ENCODE data around the gene TWF2. TPM values are rescaled to one million over a fixed set of nuclear protein-coding genes. Genes with fewer than 3 reads are reported as not detected.

The TWF2 gene
- total RNA-seq, 3 donors from 2014 or later (not counting 1 experiment from before 2014, with no cell fraction given) = 49.2 to 76.6 (median 52.0) TPM

DNA sequence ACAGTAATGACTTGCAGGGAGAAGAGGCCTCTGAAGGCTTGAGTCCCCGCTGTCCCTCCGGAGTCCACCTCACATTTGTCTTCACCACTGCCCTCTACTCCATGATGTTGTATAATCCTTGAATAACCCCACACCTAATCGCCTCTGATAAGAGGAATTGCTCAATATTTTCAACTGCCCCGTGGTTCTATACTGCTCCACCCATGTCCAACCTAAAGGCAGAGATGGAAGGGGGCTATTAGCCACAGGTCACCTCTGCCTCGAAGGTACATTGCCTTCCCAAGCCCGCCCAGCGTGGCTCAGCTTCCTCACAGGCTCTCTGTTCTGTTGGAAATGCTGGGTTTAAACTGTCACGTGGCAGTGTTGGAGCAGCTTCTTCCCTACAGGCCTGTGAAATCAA, 26.0 kb downstream of the TWF2 start:
- ATAC-seq (no peak), DNase-seq (no peak)
- Mint-ChIP-seq H3K4me3 (no peak overlapping the region), H3K27me3 (ENCODE audit: low read depth in 2 of 2) (no peaks in the 10 kb centered on the region), H3K4me1 (peaks cover 16% of the 10 kb centered on the region in 2 donors), H3K27ac (no peak overlapping the region), H3K9me3 (no peaks in the 10 kb centered on the region), H3K36me3 (peaks cover 17% of the 10 kb centered on the region)
- no peaks in the 10 kb centered on the region for H3K9me3 ChIP-seq (ENCODE audit: control insufficient read depth, insufficient read depth, low read length)
- no peak overlapping the region for H3K4me3 ChIP-seq (ENCODE audit: low read length)
- TF ChIP-seq, protein P1, sequence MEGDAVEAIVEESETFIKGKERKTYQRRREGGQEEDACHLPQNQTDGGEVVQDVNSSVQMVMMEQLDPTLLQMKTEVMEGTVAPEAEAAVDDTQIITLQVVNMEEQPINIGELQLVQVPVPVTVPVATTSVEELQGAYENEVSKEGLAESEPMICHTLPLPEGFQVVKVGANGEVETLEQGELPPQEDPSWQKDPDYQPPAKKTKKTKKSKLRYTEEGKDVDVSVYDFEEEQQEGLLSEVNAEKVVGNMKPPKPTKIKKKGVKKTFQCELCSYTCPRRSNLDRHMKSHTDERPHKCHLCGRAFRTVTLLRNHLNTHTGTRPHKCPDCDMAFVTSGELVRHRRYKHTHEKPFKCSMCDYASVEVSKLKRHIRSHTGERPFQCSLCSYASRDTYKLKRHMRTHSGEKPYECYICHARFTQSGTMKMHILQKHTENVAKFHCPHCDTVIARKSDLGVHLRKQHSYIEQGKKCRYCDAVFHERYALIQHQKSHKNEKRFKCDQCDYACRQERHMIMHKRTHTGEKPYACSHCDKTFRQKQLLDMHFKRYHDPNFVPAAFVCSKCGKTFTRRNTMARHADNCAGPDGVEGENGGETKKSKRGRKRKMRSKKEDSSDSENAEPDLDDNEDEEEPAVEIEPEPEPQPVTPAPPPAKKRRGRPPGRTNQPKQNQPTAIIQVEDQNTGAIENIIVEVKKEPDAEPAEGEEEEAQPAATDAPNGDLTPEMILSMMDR (IDR thresholded peaks at IDR 0.05) = no peak
- 91% methylated on average over 8 of the region's 8 CpGs for WGBS (ENCODE audit: insufficient coverage)
- no peaks in the 10 kb centered on the region for H3K27me3 ChIP-seq (ENCODE audit: control insufficient read depth, insufficient read depth, low read length)
- H3K27ac ChIP-seq (ENCODE audit: low read length) = no peak overlapping the region
- intact Hi-C loops (cut with micrococcal nuclease) = no loop called here
- peaks cover 18% of the 10 kb centered on the region for H3K4me1 ChIP-seq (ENCODE audit: control insufficient read depth, insufficient read depth, low read length)
- peaks cover 74% of the 10 kb centered on the region for H3K36me3 ChIP-seq (ENCODE audit: control insufficient read depth, insufficient read depth, low read length)

DNA sequence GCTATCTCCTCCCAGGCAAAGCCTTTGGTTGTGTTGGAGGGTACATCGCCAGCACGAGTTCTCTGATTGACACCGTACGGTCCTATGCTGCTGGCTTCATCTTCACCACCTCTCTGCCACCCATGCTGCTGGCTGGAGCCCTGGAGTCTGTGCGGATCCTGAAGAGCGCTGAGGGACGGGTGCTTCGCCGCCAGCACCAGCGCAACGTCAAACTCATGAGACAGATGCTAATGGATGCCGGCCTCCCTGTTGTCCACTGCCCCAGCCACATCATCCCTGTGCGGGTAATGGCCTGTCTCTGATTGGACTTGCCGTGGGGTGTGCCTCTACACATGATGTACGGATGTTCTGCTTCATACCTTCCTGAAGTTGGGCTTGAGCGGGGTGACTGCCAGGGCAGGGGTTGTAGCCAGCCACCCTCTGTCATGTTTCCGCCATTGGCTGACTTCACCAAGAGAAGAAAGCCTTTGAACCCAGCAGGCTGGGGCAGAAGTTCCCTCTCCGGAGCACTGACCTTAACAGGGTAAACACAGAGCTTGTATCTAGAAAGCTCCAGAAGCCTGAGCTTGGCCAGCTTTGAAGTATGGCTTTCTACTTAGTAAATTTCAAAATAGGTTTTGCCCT, 27.6 kb downstream of the TWF2 start:
- H3K27me3 ChIP-seq (ENCODE audit: control insufficient read depth, insufficient read depth, low read length) = no peaks in the 10 kb centered on the region
- Mint-ChIP-seq H3K27me3 (ENCODE audit: low read depth in 2 of 2) (no peaks in the 10 kb centered on the region), H3K36me3 (peaks cover 27% of the 10 kb centered on the region), H3K4me3 (no peak overlapping the region), H3K4me1 (peaks cover under 1% of the 10 kb centered on the region in 2 donors), H3K9me3 (no peaks in the 10 kb centered on the region), H3K27ac (no peak overlapping the region)
- H3K36me3 ChIP-seq (ENCODE audit: control insufficient read depth, insufficient read depth, low read length) = peaks cover 86% of the 10 kb centered on the region
- no peak for DNase-seq
- H3K9me3 ChIP-seq (ENCODE audit: control insufficient read depth, insufficient read depth, low read length) = no peaks in the 10 kb centered on the region
- H3K4me1 ChIP-seq (ENCODE audit: control insufficient read depth, insufficient read depth, low read length) = peaks cover 2% of the 10 kb centered on the region
- TF ChIP-seq, protein P1 (IDR thresholded peaks at IDR 0.05) = no peak
- H3K27ac ChIP-seq (ENCODE audit: low read length) = no peak overlapping the region
- H3K4me3 ChIP-seq (ENCODE audit: low read length) = no peak overlapping the region
- WGBS (ENCODE audit: insufficient coverage) = 97% methylated on average over 18 of the region's 18 CpGs
- intact Hi-C loops (cut with micrococcal nuclease) = no loop called here
- ATAC-seq = no peak

DNA sequence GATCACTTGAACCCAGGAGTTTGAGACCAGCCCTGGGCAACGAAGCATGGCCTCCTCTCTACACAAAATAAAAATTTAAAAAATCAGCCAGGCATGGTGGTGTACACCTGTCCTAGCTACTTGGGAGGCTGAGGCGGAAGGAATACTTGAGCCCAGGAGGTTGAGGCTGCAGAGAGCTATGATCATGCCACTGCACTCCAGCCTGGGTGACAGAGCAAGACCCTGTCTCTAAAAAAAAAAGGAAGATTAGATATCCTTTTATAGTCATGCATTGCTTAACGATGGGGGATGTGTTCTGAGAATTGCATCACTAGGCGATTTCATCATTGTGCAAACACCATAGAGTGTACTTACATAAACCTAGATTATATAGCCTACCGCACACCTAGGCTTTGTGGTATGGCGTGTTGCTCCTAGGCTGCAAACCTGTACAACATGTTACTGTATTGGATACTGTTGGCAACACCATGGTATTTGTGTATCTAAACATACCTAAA, 28.4 kb downstream of the TWF2 start:
- H3K9me3 ChIP-seq (ENCODE audit: control insufficient read depth, insufficient read depth, low read length) = no peaks in the 10 kb centered on the region
- H3K27me3 ChIP-seq (ENCODE audit: control insufficient read depth, insufficient read depth, low read length) = no peaks in the 10 kb centered on the region
- H3K27ac ChIP-seq (ENCODE audit: low read length) = no peak overlapping the region
- H3K4me3 ChIP-seq (ENCODE audit: low read length) = no peak overlapping the region
- Mint-ChIP-seq H3K27ac (no peak overlapping the region), H3K27me3 (ENCODE audit: low read depth in 2 of 2) (no peaks in the 10 kb centered on the region), H3K4me3 (no peak overlapping the region), H3K9me3 (no peaks in the 10 kb centered on the region), H3K36me3 (peaks cover 27% of the 10 kb centered on the region), H3K4me1 (no peaks in the 10 kb centered on the region)
- peaks cover 92% of the 10 kb centered on the region for H3K36me3 ChIP-seq (ENCODE audit: control insufficient read depth, insufficient read depth, low read length)
- TF ChIP-seq, protein P1 (IDR thresholded peaks at IDR 0.05) = no peak
- ATAC-seq (peak in 1 of 3 donors; percentile 55), DNase-seq (no peak)
- WGBS (ENCODE audit: insufficient coverage) = 78% methylated on average over 2 of the region's 6 CpGs
- H3K4me1 ChIP-seq (ENCODE audit: control insufficient read depth, insufficient read depth, low read length) = no peaks in the 10 kb centered on the region
- intact Hi-C loops (cut with micrococcal nuclease) = no loop called here

- Mint-ChIP-seq H3K36me3 (peaks cover 24% of the 10 kb centered on the region), H3K27me3 (ENCODE audit: low read depth in 2 of 2) (no peaks in the 10 kb centered on the region), H3K4me3 (no peak overlapping the region), H3K9me3 (no peaks in the 10 kb centered on the region), H3K27ac (no peak overlapping the region), H3K4me1 (no peaks in the 10 kb centered on the region)
- Histone ChIP-seq H3K27ac (ENCODE audit: low read length) (no peak overlapping the region), H3K36me3 (ENCODE audit: control insufficient read depth, insufficient read depth, low read length) (peaks cover 92% of the 10 kb centered on the region), H3K4me3 (ENCODE audit: low read length) (no peak overlapping the region), H3K27me3 (ENCODE audit: control insufficient read depth, insufficient read depth, low read length) (no peaks in the 10 kb centered on the region), H3K4me1 (ENCODE audit: control insufficient read depth, insufficient read depth, low read length) (no peaks in the 10 kb centered on the region), H3K9me3 (ENCODE audit: control insufficient read depth, insufficient read depth, low read length) (no peaks in the 10 kb centered on the region)
- ATAC-seq (no peak), DNase-seq (no peak)
- intact Hi-C loops (cut with micrococcal nuclease) = no loop called here
- TF ChIP-seq, protein P1 (IDR thresholded peaks at IDR 0.05) = no peak
Measured at GRCh38 chr3:52210037-52210436, 28.9 kb downstream of the TWF2 start.

All from natural killer cell (primary cell).